Body of pancreas (tissue), 4 donors: ENCODE data around the gene CD4.
"Not testable (repeated sequence)": the region's sequence is repeated elsewhere in the genome, so short reads cannot be mapped to it uniquely, and the experiment has no call there.

Source experiments
- POLR2A ChIP-seq, 3 donors: fragments of 450-650 bp; IDR thresholded peaks; one replicate each; pipeline ENCODE4 v1.6.1; 2016; ENCODE audit warnings: antibody characterized with exemption in 3 of 3, mild to moderate bottlenecking in 2 of 3
- TF ChIP-seq, protein P1 (sequence below), 7 experiments: fragments of 450-650 bp in 4 of 7; fragments of 200-600 bp in 3 of 7; sonication (generic) in 3 of 7; IDR thresholded peaks; one replicate each; pipeline ENCODE4 v1.5.1; 2016 to 2019; ENCODE audit warnings: antibody characterized with exemption in 7 of 7

DNA sequence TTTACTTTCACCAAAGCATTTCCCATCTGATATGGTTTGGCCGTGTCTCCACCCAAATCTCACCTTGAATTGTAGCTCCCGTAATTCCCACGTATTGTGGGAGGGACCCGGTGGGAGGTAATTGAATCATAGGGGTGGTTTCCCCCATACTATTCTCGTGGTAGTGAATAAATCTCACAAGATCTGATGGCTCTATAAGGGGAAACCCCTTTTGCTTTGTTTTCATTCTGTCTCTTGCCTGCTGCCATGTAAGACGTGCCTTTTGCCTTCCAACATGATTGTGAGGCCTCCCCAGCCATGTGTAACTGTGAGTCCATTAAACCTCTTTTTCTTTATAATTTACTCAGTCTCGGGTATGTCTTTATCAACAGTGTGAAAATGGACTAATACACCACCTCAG, 46.0 kb upstream of the CD4 start:
- not testable (repeated sequence) for TF ChIP-seq POLR2A (IDR thresholded peaks at IDR 0.05)
- TF ChIP-seq, protein P1, sequence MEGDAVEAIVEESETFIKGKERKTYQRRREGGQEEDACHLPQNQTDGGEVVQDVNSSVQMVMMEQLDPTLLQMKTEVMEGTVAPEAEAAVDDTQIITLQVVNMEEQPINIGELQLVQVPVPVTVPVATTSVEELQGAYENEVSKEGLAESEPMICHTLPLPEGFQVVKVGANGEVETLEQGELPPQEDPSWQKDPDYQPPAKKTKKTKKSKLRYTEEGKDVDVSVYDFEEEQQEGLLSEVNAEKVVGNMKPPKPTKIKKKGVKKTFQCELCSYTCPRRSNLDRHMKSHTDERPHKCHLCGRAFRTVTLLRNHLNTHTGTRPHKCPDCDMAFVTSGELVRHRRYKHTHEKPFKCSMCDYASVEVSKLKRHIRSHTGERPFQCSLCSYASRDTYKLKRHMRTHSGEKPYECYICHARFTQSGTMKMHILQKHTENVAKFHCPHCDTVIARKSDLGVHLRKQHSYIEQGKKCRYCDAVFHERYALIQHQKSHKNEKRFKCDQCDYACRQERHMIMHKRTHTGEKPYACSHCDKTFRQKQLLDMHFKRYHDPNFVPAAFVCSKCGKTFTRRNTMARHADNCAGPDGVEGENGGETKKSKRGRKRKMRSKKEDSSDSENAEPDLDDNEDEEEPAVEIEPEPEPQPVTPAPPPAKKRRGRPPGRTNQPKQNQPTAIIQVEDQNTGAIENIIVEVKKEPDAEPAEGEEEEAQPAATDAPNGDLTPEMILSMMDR (IDR thresholded peaks at IDR 0.05) = not testable (repeated sequence)
